Measurements from ENCODE around the gene AIP. TPM values are rescaled to one million over a fixed set of nuclear protein-coding genes. Genes with fewer than 3 reads are reported as not detected.
"Not testable (repeated sequence)": the region's sequence is repeated elsewhere in the genome, so short reads cannot be mapped to it uniquely, and the experiment has no call there.

AIP gene
- polyA plus RNA-seq, 6 donors from 2014 or later: 86.8 to 149 (median 120) TPM

DNA sequence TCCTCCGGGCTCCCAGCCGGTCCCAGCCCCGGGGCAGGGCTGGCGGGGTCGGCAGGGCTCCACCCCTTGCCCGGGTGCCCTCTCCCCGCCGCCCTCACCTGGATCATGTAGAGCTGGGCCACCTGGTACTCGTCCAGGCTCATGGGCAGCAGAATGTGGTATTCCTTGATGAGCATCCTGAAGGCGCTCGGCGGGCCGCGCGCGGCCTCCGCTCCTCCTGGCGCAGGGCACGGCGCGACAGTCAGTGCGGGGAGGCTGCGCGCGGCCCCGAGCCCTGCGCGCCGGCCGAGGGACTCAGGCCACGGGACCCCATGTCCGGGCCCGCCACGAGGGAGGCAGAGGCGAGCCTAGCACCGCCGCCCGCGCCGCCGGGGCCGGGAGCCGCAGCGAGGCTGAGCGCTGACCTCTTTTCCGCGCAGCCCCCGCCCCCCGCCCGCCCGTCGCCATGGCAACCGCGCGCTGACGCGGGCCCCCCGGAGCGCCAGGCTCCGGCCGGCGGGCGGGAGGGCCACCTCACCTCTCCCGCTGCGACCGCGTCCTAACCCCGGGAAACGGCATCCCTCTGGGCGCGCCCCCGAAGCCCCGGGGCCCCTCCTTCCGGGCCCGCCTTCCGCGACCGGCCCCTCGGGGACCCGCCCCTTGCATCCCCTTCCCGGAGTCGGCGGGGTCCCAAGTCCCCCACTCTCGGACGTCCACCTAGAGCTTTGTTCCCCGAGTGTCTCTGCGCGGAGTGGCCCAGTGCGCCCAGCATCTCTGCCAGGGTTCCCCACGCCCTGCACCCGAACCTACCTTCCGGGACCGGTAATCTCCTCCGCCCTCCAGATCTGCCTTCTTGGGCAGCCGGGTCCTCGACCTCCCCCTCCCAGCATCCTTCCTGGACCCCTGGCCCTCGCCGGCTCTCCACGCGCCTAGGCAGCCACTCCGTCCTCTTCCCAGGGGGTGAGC, 21.5 kb downstream of the AIP start:
- peaks cover 8 to 9% of the 10 kb centered on the region in 2 donors for H3K36me3 Mint-ChIP-seq
- H3K27ac Mint-ChIP-seq: peak overlapping the region; percentile 39 to 99 (median 85)
- ATAC-seq (ENCODE audit: low read depth in 2 of 2) (no peak), DNase-seq (peak; percentile 13)
- H3K9me3 Mint-ChIP-seq: no peaks in the 10 kb centered on the region
- H3K4me3 Mint-ChIP-seq: peak overlapping the region; percentile 88 to 96 (median 94)
- no peaks in the 10 kb centered on the region for H3K27me3 Mint-ChIP-seq
- H3K4me1 Mint-ChIP-seq: peaks cover 39 to 60% (median 49%) of the 10 kb centered on the region in 3 donors

DNA sequence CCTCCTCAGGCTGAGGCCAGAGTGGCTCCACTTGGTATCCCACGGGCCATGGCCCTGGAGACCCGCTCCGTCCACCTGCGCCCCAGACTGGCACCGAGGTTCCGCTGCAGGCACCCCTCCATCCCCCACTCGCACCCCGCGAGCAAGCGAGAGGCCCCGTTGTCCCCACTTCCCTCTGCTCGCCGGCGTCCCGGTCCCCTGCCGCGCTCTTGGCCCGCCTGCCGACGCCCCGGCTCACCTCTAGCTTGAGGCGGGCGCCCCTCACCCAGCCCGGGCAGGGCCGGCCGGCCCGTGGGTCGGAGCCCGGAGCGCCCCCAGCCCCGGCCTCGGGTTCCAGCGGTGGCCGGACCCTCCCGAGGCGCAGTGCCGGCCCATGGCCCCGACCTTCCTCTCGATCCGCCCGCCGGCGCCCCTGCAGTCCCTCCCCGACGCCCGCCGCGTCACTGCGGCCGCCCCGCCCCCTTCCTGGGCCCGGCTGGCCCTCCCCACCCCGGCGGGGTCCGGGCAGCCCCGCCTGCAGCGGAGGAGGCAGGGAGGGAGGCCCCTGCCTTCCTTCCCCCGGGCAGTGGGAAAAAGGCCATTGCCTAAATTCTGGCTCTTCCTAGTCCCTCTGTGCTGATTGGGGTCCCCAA, 22.2 kb downstream of the AIP start, which contains the start of gene PITPNM1:
PITPNM1 (minus strand) TSS at position 414 of the 632 bp plus-strand sequence. CDS start 1,183 bp downstream, outside the sequence.
- Mint-ChIP-seq H3K27me3 (no peaks in the 10 kb centered on the region), H3K36me3 (peaks cover 8 to 9% of the 10 kb centered on the region in 2 donors), H3K4me3 (peak within 1 kb of the TSS; percentile 87 to 96 (median 94)), H3K4me1 (peaks cover 39 to 57% (median 52%) of the 10 kb centered on the region in 3 donors), H3K9me3 (no peaks in the 10 kb centered on the region), H3K27ac (peak within 1 kb of the TSS; percentile 97 to 99 (median 98))
- DNase-seq (peak; percentile 78), ATAC-seq (ENCODE audit: low read depth in 2 of 2) (peak; percentile 13 to 15)

DNA sequence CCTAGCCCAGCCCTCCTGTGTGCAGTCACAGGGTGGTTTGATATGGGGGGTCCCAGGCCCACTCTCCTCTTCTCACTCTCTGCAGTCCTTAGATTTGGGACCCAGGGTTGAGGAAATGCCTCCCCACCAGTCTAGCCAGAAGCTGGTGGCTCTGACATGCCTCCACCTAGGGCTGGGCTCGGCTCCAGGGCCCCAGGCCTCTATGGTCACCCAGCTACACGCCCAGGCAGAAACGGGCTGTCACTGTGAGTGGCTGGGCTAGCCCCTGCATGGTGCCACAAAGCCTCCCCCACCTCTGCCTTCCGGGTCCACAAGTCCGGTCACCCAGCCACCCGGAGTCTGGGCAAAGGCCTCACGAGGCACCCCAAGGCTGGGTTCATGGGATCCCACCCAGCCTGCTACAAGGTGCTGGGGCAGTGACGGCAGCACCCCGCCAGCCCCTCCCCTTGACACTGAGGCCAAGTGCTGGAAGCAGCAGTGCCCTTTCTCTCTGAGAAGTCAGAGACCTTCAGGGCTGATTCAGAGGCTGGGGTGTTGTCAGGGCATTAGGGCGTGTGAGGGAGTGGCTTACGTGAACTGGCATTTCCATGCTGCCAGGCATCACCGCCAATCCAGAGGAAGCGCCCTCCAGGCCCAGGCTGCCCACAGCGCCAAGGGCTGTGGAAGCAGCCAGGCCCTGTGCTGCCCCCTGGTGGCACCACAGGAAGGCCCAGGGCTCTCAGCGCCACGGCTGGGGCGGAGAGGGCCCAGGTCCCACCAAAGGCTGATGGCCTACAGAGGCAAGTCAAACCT, 23.0 kb downstream of the AIP start:
- Mint-ChIP-seq H3K27ac (peak overlapping the region; percentile 97 to 99 (median 98)), H3K36me3 (peaks cover 5 to 6% of the 10 kb centered on the region in 2 donors), H3K27me3 (peaks cover 0 to 2% (median under 1%) of the 10 kb centered on the region in 3 donors), H3K4me3 (peak overlapping the region; percentile 87 to 96 (median 94)), H3K4me1 (peaks cover 39 to 54% (median 51%) of the 10 kb centered on the region in 3 donors), H3K9me3 (peaks cover 0 to 1% (median 0%) of the 10 kb centered on the region in 7 donors)
- ATAC-seq (ENCODE audit: low read depth in 2 of 2) (peak; percentile 39 to 40), DNase-seq (peak; percentile 85)

DNA sequence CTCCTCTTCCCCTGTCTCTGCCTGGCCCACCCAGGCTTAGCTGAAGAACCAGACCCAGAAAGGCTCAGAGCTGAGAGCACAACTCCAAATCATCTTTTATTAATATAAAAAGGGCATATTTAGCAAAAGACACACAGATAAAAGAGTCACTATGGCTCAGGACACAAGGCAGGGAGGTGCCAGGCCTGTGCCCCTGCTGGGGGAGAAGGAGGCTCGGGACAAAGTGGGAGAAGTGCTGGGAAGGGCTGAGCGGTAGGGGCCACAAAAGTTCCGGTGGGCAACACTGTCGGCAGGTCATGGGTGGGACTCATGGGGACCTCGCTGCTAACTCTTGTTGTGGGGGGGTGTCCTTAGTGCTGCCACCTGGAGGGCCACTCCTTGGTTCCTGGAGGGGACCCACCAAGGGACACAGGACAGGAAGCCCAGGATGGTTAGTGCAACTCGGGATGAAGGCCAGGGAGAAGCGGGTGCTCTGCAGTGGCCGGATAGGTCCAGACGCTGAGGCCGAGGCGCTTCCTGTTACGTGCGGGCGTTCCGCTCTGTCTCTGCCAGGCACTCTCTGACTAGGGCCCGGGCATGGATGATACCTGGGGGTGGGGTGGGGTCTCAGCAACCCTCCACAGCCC, 23.7 kb downstream of the AIP start:
- ATAC-seq (ENCODE audit: low read depth in 2 of 2) (no peak), DNase-seq (no peak)
- Mint-ChIP-seq H3K4me1 (peaks cover 39 to 48% (median 48%) of the 10 kb centered on the region in 3 donors), H3K36me3 (no peaks in the 10 kb centered on the region), H3K27ac (peak overlapping the region; percentile 97 to 99 (median 98)), H3K27me3 (peaks cover 0 to 9% (median 6%) of the 10 kb centered on the region in 3 donors), H3K9me3 (peaks cover 0 to 1% (median 0%) of the 10 kb centered on the region in 7 donors), H3K4me3 (peak overlapping the region; percentile 92 to 96 (median 94))

DNA sequence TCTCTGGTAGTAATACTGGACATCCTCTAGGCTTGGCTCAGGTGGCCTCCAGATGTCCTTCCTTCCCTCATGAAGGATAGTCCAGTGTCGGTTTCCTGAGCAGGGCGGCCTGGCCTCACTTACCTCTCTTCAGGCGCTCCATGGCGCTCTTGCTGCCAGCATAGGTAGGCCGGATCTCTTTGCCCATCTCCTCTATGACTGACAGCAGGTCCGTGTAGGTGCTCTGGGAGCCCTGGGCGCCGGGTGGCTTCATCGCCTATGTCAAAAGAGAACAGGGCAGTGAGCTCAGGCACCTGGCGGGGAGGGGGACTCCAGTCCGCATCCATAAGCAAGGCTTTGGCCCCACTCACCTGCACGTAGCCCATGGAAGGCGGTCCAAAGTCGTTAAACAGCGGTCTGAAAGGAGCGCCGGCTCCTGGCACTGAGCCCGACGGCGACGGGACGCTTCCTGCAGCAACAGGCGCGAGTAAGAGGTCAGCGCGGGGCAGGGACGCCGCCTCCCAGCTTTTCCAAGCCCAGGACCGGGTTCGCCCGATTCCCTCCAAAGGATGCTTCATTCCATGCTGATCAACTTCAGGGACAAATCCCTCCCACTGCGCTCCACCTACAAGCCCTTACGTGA, 24.5 kb downstream of the AIP start:
- Mint-ChIP-seq H3K27me3 (peaks cover 0 to 12% (median 6%) of the 10 kb centered on the region in 3 donors), H3K36me3 (no peaks in the 10 kb centered on the region), H3K4me3 (peak overlapping the region; percentile 87 to 96 (median 94)), H3K4me1 (peaks cover 39 to 48% (median 48%) of the 10 kb centered on the region in 3 donors), H3K9me3 (peaks cover 0 to 1% (median 0%) of the 10 kb centered on the region in 7 donors), H3K27ac (peak overlapping the region; percentile 7 to 99 (median 90))
- DNase-seq (peak; percentile 11), ATAC-seq (ENCODE audit: low read depth in 2 of 2) (no peak)

DNA sequence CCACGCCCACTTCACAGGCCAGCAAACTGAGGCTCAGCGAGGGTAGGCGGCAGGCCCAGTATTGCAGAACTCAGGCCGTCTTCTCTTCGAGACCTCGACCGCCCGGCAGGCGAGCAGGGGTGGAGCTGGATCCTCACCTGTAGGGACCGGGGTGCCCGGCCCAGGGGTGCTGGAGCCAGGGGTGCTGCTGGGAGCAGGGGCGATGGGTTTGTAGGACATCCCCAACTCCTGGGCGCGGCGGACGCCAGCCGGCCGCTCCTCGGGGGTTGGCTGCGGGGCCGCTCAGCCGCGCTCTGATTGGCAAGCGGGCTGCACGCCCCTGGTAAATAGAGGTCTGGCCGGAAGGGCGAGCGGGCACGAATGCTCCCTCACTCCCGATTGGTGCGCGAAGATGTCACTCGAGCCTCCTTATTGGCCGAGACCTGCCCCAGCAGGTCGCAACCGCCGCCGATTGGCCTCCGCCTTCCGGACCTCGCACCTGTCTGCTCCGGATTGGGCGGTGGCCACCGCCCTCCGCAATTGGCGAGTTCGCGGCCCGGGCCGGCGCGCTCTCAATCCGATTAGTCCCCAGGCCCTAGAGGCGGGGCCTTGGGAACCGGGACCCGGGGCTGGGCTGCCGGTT, 25.1 kb downstream of the AIP start, which contains the start of gene CDK2AP2:
CDK2AP2 (minus strand) TSS at position 299 of the 622 bp plus-strand sequence; CDS start at position 219, 80 bp downstream.
- Mint-ChIP-seq H3K9me3 (peaks cover 0 to 1% (median 0%) of the 10 kb centered on the region in 7 donors), H3K27ac (peak within 1 kb of the TSS; percentile 98 to 100 (median 99)), H3K4me1 (peaks cover 35 to 46% (median 43%) of the 10 kb centered on the region in 3 donors), H3K27me3 (peaks cover 0 to 19% (median 6%) of the 10 kb centered on the region in 3 donors), H3K4me3 (peak within 1 kb of the TSS; percentile 87 to 96 (median 94)), H3K36me3 (no peaks in the 10 kb centered on the region)
- peak; percentile 95 for DNase-seq
- peak; percentile 72 to 74 for ATAC-seq (ENCODE audit: low read depth in 2 of 2)

DNA sequence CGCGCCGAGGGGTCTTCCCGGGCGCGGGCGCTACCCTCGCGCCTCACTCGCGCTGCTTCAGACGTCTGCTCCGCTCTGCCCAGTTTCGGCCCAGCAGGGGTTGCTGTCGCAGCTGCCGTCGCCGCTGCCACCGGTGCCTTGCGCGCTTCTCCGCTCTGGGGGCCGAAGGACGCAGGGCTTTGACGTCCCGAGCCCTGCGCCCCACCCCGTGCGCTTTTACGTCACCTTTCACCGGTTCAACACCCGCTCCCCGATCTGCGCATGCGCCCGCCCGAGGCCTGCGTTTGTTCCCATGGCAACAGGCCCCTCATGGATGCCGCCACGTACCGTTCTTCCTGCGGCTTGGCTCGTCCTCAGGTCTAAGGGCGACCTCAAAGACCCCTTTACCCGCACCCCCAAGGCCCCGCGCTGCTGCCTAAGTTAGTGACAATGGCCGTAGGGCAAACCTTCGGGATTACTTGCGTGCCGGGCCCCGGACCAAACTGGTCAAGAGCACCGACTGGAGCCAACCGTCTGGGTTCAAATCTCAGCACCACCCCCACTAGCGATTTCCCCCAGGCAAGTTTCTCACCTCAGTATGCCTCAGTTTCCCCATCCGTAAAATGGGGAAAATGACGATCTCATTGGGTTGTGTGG, 25.8 kb downstream of the AIP start:
- Mint-ChIP-seq H3K4me3 (peak overlapping the region; percentile 87 to 96 (median 94)), H3K9me3 (peaks cover 0 to 1% (median 0%) of the 10 kb centered on the region in 7 donors), H3K4me1 (peaks cover 30 to 41% (median 36%) of the 10 kb centered on the region in 3 donors), H3K27me3 (peaks cover 0 to 19% (median 6%) of the 10 kb centered on the region in 3 donors), H3K36me3 (no peaks in the 10 kb centered on the region), H3K27ac (peak overlapping the region; percentile 98 to 100 (median 99))
- ATAC-seq (ENCODE audit: low read depth in 2 of 2): peak; percentile 51 to 54
- DNase-seq: peak; percentile 100

DNA sequence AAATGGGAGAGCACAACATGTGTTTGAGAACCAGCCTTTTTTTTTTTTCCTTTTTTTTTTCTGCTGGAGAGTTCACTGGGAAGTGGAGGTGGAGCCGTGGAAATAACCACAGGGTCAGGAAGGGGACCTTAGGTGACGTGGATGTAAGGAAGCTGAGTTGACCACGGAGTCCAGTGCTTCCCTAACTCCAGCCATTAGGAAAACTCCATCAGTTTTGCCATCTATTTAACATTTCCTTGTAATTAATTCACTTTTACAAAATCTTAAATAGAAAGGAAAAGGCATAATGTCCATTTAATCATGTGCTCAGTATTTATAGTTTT, 27.2 kb downstream of the AIP start:
- Mint-ChIP-seq H3K27me3 (peaks cover 0 to 26% (median 11%) of the 10 kb centered on the region in 3 donors), H3K4me3 (peak overlapping the region in 3 of 8 donors; percentile 50 to 96 (median 92)), H3K4me1 (peaks cover 24 to 35% (median 34%) of the 10 kb centered on the region in 3 donors), H3K27ac (peak overlapping the region in 4 of 6 donors; percentile 66 to 99 (median 94)), H3K36me3 (no peaks in the 10 kb centered on the region), H3K9me3 (peaks cover 0 to 1% (median 0%) of the 10 kb centered on the region in 7 donors)
- DNase-seq: no peak
- no peak for ATAC-seq (ENCODE audit: low read depth in 2 of 2)

DNA sequence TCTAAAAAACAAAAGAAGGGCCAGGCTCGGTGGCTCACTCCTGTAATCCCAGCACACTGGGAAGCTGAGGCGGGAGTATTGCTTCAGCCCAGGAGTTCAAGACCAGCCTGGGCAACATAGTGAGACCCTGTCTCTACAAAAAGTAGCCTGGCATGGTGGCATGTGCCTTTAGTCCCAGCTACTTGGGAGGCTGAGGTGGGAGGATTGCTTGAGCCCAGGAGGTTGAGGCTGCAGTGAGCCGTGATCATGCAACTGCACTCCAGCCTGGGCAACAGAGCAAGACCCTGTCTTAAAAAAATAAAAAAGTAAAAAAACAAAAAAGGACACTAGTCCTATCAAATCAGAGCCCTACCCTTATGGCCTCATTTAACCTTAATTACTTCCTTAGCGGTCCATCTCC, 28.7 kb downstream of the AIP start:
- Mint-ChIP-seq H3K27me3 (peaks cover 9 to 37% (median 11%) of the 10 kb centered on the region in 3 donors), H3K4me3 (peak overlapping the region in 1 of 8 donors; percentile 96), H3K4me1 (peaks cover 13 to 22% (median 22%) of the 10 kb centered on the region in 3 donors)
- not testable (repeated sequence) for H3K9me3 Mint-ChIP-seq; ATAC-seq (ENCODE audit: low read depth in 2 of 2); DNase-seq; H3K27ac Mint-ChIP-seq; H3K36me3 Mint-ChIP-seq

DNA sequence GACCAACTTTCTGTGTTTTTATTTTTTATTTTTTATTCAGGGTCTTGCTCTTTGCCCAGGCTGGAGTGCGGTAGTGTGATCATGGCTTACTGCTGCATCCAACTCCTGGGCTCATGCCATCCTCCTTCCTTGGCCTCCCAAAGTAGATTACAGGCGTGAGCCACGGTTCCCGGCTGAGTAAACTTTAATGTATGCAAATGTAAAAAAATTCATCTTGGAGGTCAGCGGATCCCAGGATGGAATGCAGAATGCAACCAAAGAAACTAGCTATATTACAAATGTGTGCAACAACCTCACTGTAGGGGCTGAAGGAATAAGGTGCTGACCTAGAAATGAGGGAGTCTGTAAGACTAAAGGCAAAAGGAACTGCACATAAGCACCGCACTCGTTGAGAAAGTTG, 31.3 kb downstream of the AIP start:
- no peak for ATAC-seq (ENCODE audit: low read depth in 2 of 2)
- Mint-ChIP-seq H3K4me3 (no peak overlapping the region), H3K27ac (no peak overlapping the region), H3K27me3 (peaks cover 11 to 50% (median 15%) of the 10 kb centered on the region in 3 donors), H3K4me1 (peaks cover 1 to 5% (median 3%) of the 10 kb centered on the region in 3 donors), H3K9me3 (peaks cover 0 to 1% (median 0%) of the 10 kb centered on the region in 7 donors), H3K36me3 (no peaks in the 10 kb centered on the region)
- DNase-seq: no peak

DNA sequence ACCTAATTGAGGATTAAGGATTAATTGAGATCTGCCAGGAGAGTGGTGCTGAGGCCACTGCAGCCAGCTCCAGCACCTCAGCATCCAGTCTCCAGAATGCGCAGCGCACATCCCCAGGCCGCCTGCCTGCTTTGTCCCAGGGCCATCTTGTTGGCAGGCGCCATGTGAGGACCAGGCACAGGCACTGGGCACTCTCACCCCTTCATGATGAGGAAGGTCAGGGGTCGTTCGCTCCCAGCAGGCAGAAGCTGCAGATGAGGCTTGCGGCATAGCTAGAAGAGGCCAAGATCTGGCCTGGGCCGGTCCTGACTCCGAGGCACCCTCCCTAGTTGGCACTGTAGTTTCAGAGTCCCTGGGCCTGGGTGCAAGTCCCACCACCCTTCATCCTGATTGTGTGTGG, 34.0 kb downstream of the AIP start:
- Mint-ChIP-seq H3K27me3 (peaks cover 6 to 45% (median 16%) of the 10 kb centered on the region in 3 donors), H3K9me3 (no peaks in the 10 kb centered on the region), H3K4me1 (no peaks in the 10 kb centered on the region), H3K4me3 (no peak overlapping the region), H3K27ac (no peak overlapping the region), H3K36me3 (no peaks in the 10 kb centered on the region)
- ATAC-seq (ENCODE audit: low read depth in 2 of 2): no peak
- no peak for DNase-seq

Measured in naive B cell (primary cell).